HEK293 (cell line): ENCODE results near the gene NEU1.

Experiments used
- CTCF ChIP-seq: fragments of 450-650 bp; formaldehyde crosslinking; IDR thresholded peaks from 2 replicates; pipeline ENCODE4 v1.5.1; 2016; ENCODE audit warnings: missing biosample characterization, missing genetic modification characterization
- SETDB1 ChIP-seq: IDR thresholded peaks from one replicate; pipeline ENCODE4 v1.6.1; 2017; ENCODE audit warnings: mild to moderate bottlenecking, low read length, moderate library complexity, mixed read lengths; ENCODE audit not compliant: insufficient read length
- YY1 ChIP-seq: fragments of 450-650 bp; formaldehyde crosslinking; IDR thresholded peaks from 2 replicates; pipeline ENCODE4 v1.5.1; 2018; ENCODE audit warnings: missing biosample characterization, missing genetic modification characterization
- ZNF133 ChIP-seq: fragments of 450-650 bp; formaldehyde crosslinking; IDR thresholded peaks from 2 replicates; pipeline ENCODE4 v1.5.1; 2016; ENCODE audit warnings: missing biosample characterization, missing genetic modification characterization
- ZNF423 ChIP-seq: fragments of 450-650 bp; formaldehyde crosslinking; IDR thresholded peaks from 2 replicates; pipeline ENCODE4 v1.5.1; 2016; ENCODE audit warnings: missing biosample characterization, missing genetic modification characterization
- ZNF48 ChIP-seq: fragments of 450-650 bp; formaldehyde crosslinking; IDR thresholded peaks from 2 replicates; pipeline ENCODE4 v1.5.1; 2016; ENCODE audit warnings: missing biosample characterization, missing genetic modification characterization

GRCh38 chr6:31884528-31885035 is 22.0 kb upstream of the NEU1 start:
- no peak for TF ChIP-seq CTCF (tag by site-specific recombination)
- TF ChIP-seq ZNF423 (tag by site-specific recombination) = no peak
- no peak for TF ChIP-seq YY1 (tag by site-specific recombination)
- TF ChIP-seq ZNF133 (tag by site-specific recombination) = no peak
- TF ChIP-seq ZNF48 (tag by site-specific recombination) = no peak
- TF ChIP-seq SETDB1 = no peak
